HepG2 (cell line): ENCODE measurements around the gene LAMC1. TPM values are rescaled to one million over a fixed set of nuclear protein-coding genes. Genes with fewer than 3 reads are reported as not detected.

Source experiments
- ATAC-seq: fragments of 200-7000 bp; cut with Tn5 transposase; 3 replicates; pipeline ENCODE4 v1.9.1; 2020; ENCODE audit warnings: mild to moderate bottlenecking, moderate library complexity
- BruUV-seq: library from RNA; stranded (reverse); fragments of 400-500 nt; replicated peaks from 2 replicates; lab custom pipeline; 2021; lab: Mats Ljungman, UMichigan
- CTCF ChIA-PET: fragments of 300-600 bp; formaldehyde crosslinking; extraction: SDS; loops from one replicate; lab custom pipeline; 2021; ENCODE audit warnings: low total read pairs, inconsistent platforms, low intra/inter-chr PET ratio; lab: Yijun Ruan, JAX
- POLR2A ChIA-PET: fragments of 350-600 bp; sonication (Branson Sonifier 250); formaldehyde crosslinking; loops from one replicate; lab custom pipeline; 2020; ENCODE audit warnings: antibody characterized with exemption, inconsistent platforms; lab: Yijun Ruan, JAX
- DNase-seq: peaks from one replicate; pipeline ENCODE4 v3.0.0-alpha.2; 2015; ENCODE audit warnings: low spot score
- FAIRE-seq: peaks from 3 replicates; lab custom pipeline; 2011; peaks lifted over from hg19 to GRCh38; lab: Jason Lieb, UNC
- H2AFZ ChIP-seq: one replicate; pipeline ENCODE4 v1.6.1; 2011; ENCODE audit warnings: low read length, inconsistent platforms
- H3K27ac ChIP-seq: fragments of 300-600 bp; 3 replicates; pipeline ENCODE4 v1.8.0; 2011; ENCODE audit warnings: mixed run types, mild to moderate bottlenecking, mixed read lengths, low read length, inconsistent platforms; ENCODE audit not compliant: insufficient read depth; ENCODE audit errors: extremely low read length
- H3K27me3 ChIP-seq, 2 experiments: fragments of 200-600 bp in 1 of 2; 2 replicates in 1 of 2; 3 replicates in 1 of 2; pipeline versions ENCODE4 v1.6.0 to v1.8.0; 2011; ENCODE audit warnings: low read length in 2 of 2, mild to moderate bottlenecking in 2 of 2, moderate library complexity in 2 of 2, inconsistent platforms in 1 of 2; ENCODE audit not compliant: insufficient read depth in 2 of 2, control insufficient read depth in 1 of 2
- H3K36me3 ChIP-seq, 2 experiments: fragments of 200-600 bp in 1 of 2; replicated peaks in 1 of 2; 2 replicates in 1 of 2; 3 replicates in 1 of 2; pipeline versions ENCODE4 v1.5.1 to v1.8.0; 2011; ENCODE audit warnings: low read length in 2 of 2, inconsistent platforms in 1 of 2; ENCODE audit not compliant: insufficient read depth in 2 of 2, control insufficient read depth in 1 of 2
- H3K4me1 ChIP-seq: 2 replicates; pipeline ENCODE4 v1.5.1; 2012; ENCODE audit warnings: low read length, inconsistent platforms; ENCODE audit not compliant: insufficient read depth
- H3K4me2 ChIP-seq: 2 replicates; pipeline ENCODE4 v1.6.0; 2011; ENCODE audit warnings: low read depth, low read length, inconsistent platforms
- H3K4me3 ChIP-seq, 3 experiments: fragments of 200-600 bp in 1 of 3; sonication (generic), shearing (Covaris generic) in 1 of 3; replicated peaks in 1 of 3; 2 replicates each; pipeline ENCODE4 v1.5.1; 2011 to 2016; ENCODE audit warnings: low read length in 3 of 3, inconsistent platforms in 2 of 3, low read depth in 2 of 3, mild to moderate bottlenecking in 2 of 3, control low read depth in 1 of 3, mixed read lengths in 1 of 3; ENCODE audit not compliant: insufficient read depth in 1 of 3
- H3K79me2 ChIP-seq: one replicate; pipeline ENCODE4 v1.6.1; 2011; ENCODE audit warnings: low read length, inconsistent platforms; ENCODE audit not compliant: insufficient read depth
- H3K9ac ChIP-seq: 2 replicates; pipeline ENCODE4 v1.6.0; 2011; ENCODE audit warnings: mild to moderate bottlenecking, low read depth, low read length, inconsistent platforms; ENCODE audit not compliant: insufficient read depth
- H3K9me3 ChIP-seq: 2 replicates; pipeline ENCODE4 v1.5.1; 2012; ENCODE audit warnings: mild to moderate bottlenecking, low read length
- H4K20me1 ChIP-seq: 2 replicates; pipeline ENCODE4 v1.6.0; 2011; ENCODE audit warnings: inconsistent platforms, mild to moderate bottlenecking, low read length, moderate library complexity; ENCODE audit not compliant: insufficient read depth
- CENPT ChIP-seq: sonication (generic); formaldehyde crosslinking; IDR thresholded peaks from 2 replicates; pipeline ENCODE4 v1.8.0; 2022; ENCODE audit warnings: low read depth, mild to moderate bottlenecking, moderate library complexity, missing genetic modification reagents
- CREBL2 ChIP-seq: sonication (generic); formaldehyde crosslinking; IDR thresholded peaks from 2 replicates; pipeline ENCODE4 v1.8.1; 2023; ENCODE audit warnings: missing genetic modification reagents, mild to moderate bottlenecking, borderline replicate concordance
- CSRNP1 ChIP-seq: sonication (generic); formaldehyde crosslinking; IDR thresholded peaks from 2 replicates; pipeline ENCODE4 v1.8.1; 2023; ENCODE audit warnings: mild to moderate bottlenecking, missing genetic modification reagents
- CTCF ChIP-seq: sonication (generic); formaldehyde crosslinking; IDR thresholded peaks from 2 replicates; pipeline ENCODE4 v1.5.0; 2020; ENCODE audit warnings: mild to moderate bottlenecking, missing genetic modification reagents, moderate library complexity
- EEA1 ChIP-seq: sonication (generic); formaldehyde crosslinking; IDR thresholded peaks from 2 replicates; pipeline ENCODE4 v1.5.1; 2020; ENCODE audit warnings: mild to moderate bottlenecking, missing genetic modification reagents, borderline replicate concordance
- FOXO4 ChIP-seq: sonication (generic); formaldehyde crosslinking; conservative IDR thresholded peaks from 2 replicates; pipeline ENCODE4 v1.8.1; 2023; ENCODE audit warnings: missing genetic modification reagents
- THAP11 ChIP-seq: IDR thresholded peaks from 2 replicates; pipeline ENCODE4 v1.6.1; 2016; ENCODE audit warnings: missing biosample characterization, missing genetic modification reagents
- ZFP36L1 ChIP-seq: sonication (generic); formaldehyde crosslinking; IDR thresholded peaks from 2 replicates; pipeline ENCODE4 v1.8.0; 2022; ENCODE audit warnings: mild to moderate bottlenecking, missing genetic modification reagents, moderate library complexity
- ZNF337 ChIP-seq: sonication (generic); formaldehyde crosslinking; IDR thresholded peaks from 2 replicates; pipeline ENCODE4 v1.5.1; 2020; ENCODE audit warnings: missing genetic modification reagents, low read depth, mild to moderate bottlenecking, borderline replicate concordance
- ZNF558 ChIP-seq: sonication (generic); formaldehyde crosslinking; IDR thresholded peaks from 2 replicates; pipeline ENCODE4 v1.9.0; 2022; ENCODE audit warnings: mild to moderate bottlenecking, missing genetic modification reagents, borderline replicate concordance
- ZNF597 ChIP-seq: sonication (generic); formaldehyde crosslinking; IDR thresholded peaks from 2 replicates; pipeline ENCODE4 v1.5.0; 2020; ENCODE audit warnings: missing genetic modification reagents
- ZNF710 ChIP-seq: sonication (generic); formaldehyde crosslinking; IDR thresholded peaks from 2 replicates; pipeline ENCODE4 v1.5.0; 2020; ENCODE audit warnings: mild to moderate bottlenecking, missing genetic modification reagents, borderline replicate concordance
- ZNF720 ChIP-seq: sonication (generic); formaldehyde crosslinking; IDR thresholded peaks from 2 replicates; pipeline ENCODE4 v1.4.0; 2020; ENCODE audit warnings: missing genetic modification reagents
- WGBS: methylation state at CpG from one replicate; pipeline ENCODE4 v1.1.6; 2017; ENCODE audit warnings: low lambda C conversion rate; 5-methylcytosine and 5-hydroxymethylcytosine counted together
- in situ Hi-C: cut with HindIII; loops from 2 replicates; pipeline ENCODE4 v1.10.0; 2017; ENCODE audit warnings: low pct_unique_long_range_greater_than_20kb; ENCODE audit not compliant: extremely low pct_ligation_motif_present
- intact Hi-C: fragments of 100-400 bp; cut with micrococcal nuclease; formaldehyde crosslinking; loops from one replicate; pipeline ENCODE4 v1.10.0; 2022; ENCODE audit not compliant: unreplicated experiment
- polyA plus RNA-seq, 8 experiments: library from polyadenylated mRNA; depleted of rRNA in 3 of 8; stranded (reverse) in 7 of 8; unstranded in 1 of 8; fragments of >200 nt; fragmentation: Illumina TruSeq in 4 of 8; extraction: Trizol in 4 of 8; gene quantifications; 2 replicates each; pipeline versions ENCODE4 v1.2.1 to v1.2.3, GENCODE V29; 2011 to 2016; ENCODE audit warnings: low read depth in 4 of 8, missing spikeins in 1 of 8, mixed read lengths in 1 of 8; ENCODE audit not compliant: insufficient read depth in 1 of 8
- total RNA-seq, 5 experiments: library from RNA; depleted of rRNA; stranded (reverse); fragments of >200 nt; fragmentation: Illumina TruSeq; extraction: Trizol; gene quantifications; 2 replicates each; pipeline ENCODE4 v1.2.3, GENCODE V29; 2016; ENCODE audit warnings: low read depth in 1 of 5

LAMC1 gene
- total and polyA plus RNA-seq, 2 of the 13 experiments (the other 11 are each of a cell fraction or from before 2014, with no cell fraction given), result 58.5 to 137 TPM

- TF ChIP-seq FOXO4 (CRISPR knock-in tag) (0 out of 2 replicates have a peak, but pooled peaks have one; percentile 54), CENPT (CRISPR knock-in tag) (no peak), ZNF597 (CRISPR knock-in tag) (no peak), THAP11 (CRISPR knock-in tag) (no peak), CREBL2 (no peak)
Observed at GRCh38 chr1:183029591-183030000, 6.4 kb downstream of the LAMC1 start (continued).

- peak overlapping the region in 1 of 3 experiments; percentile 23; a peak in 1 of 6 replicates for H3K4me3 ChIP-seq
- H3K79me2 ChIP-seq, result peaks cover 95% of the 10 kb centered on the region
- peak overlapping the region; percentile 54 for H3K9ac ChIP-seq
- no peaks in the 10 kb centered on the region for H4K20me1 ChIP-seq
- no peaks in the 10 kb centered on the region; a peak in 1 of 5 replicates for H3K36me3 ChIP-seq
- ChIA-PET POLR2A (no interaction called here), CTCF (no interaction called here)
- H3K9me3 ChIP-seq, result no peaks in the 10 kb centered on the region
- peak overlapping the region; percentile 75 for H3K27ac ChIP-seq
- peaks cover 83% of the 10 kb centered on the region for H3K4me1 ChIP-seq
- peak overlapping the region; percentile 54 for H3K4me2 ChIP-seq
- ATAC-seq, result peak; percentile 99
- 0% methylated on average over 1 of the region's 1 CpG for WGBS
- no peak overlapping the region for H2AFZ ChIP-seq
- peak; percentile 97 for DNase-seq
- peak; percentile 76 for FAIRE-seq
- in situ Hi-C loops, result no loop called here
- intact Hi-C loops, result loop anchor here (1.0 kb wide), 1 partner anchor 43 kb away; no protein-coding TSS in a partner anchor
- no peaks in the 10 kb centered on the region for H3K27me3 ChIP-seq
- no TSS peak for BruUV-seq
- TF ChIP-seq EEA1 (CRISPR knock-in tag) (no peak), ZNF720 (no peak), CTCF (no peak), ZNF337 (CRISPR knock-in tag) (no peak), CSRNP1 (CRISPR knock-in tag) (no peak), ZNF710 (CRISPR knock-in tag) (0 out of 2 replicates have a peak, but pooled peaks have one; percentile 44), ZFP36L1 (CRISPR knock-in tag) (no peak), ZNF558 (no peak)
Observed at GRCh38 chr1:183030053-183030452, 6.8 kb downstream of the LAMC1 start.
